NCI-H524 (cell line): ENCODE results near the gene FBXL17.

Experiments used
- DNase-seq, 2 experiments: peaks; one replicate each; lab custom pipeline; 2025; lab: John Stamatoyannopoulos, UW

The FBXL17 gene

DNA sequence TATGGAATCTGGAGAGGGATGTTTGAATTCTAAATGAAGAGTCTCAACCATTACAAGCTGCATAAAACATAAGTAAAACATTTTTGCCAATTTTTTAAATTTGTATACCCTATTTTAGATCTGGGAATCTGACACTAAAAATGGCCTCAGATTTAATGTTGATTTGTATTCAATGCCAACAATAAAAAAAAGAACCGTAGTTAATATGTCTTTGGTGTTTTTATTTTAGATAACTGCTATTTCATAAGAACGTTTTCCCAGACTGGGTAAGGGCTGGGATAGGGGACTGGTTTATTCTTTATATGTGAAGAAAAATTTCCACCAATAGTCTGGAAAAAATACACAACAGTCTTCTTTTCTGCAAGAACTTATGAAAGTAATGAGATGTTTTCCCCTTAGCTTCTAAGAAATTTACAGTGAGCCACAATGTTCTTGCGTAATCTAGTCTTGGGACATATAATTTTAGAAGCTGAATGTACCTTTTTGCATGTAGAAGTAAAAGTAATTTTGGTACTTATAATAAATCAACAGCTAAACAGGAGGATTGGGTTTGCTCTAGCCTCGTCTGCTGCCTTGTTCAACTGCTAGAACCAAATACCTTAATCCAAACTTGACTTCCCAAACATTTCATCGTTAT lies 466.6 kb downstream of the FBXL17 start:
- DNase-seq: no peak

DNA sequence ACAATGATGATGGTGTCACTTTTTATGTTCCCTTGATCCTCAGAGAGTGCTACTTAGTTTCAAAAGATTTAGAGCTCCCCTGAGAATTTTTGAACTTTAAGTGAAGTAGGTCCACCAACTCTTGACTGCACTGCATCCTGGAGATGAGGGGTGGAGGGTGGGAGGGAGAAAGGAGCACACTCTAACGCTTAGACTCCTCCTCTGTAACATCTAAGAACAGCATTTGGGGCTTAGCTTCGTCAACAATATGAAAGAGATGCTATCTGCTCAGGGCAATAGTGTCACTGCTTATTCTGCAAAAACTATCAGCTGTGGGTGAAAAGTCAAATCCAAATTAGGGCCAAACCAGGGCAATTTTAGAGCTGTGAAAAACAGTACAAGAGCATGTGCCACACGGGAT lies 468.4 kb downstream of the FBXL17 start:
- DNase-seq: no peak

DNA sequence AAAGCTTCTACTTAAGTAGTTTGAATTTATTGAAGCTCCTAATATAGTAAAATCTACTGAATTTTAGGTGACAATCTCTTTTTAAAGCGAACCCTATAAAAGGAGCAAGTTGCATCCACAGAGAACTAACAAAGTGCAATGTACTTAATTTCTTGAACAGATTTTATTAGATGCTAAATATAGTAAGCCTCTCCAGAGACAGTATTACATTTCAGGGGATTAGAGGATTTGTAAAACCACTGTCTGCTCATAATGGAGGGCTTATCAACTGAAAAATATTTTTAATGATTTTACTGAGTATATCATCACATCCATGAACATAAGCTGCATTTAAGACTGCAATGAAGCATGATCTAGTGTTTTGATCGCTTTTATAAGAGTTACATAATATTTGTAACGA lies 481.2 kb downstream of the FBXL17 start:
- peak; percentile 48 to 84 for DNase-seq

DNA sequence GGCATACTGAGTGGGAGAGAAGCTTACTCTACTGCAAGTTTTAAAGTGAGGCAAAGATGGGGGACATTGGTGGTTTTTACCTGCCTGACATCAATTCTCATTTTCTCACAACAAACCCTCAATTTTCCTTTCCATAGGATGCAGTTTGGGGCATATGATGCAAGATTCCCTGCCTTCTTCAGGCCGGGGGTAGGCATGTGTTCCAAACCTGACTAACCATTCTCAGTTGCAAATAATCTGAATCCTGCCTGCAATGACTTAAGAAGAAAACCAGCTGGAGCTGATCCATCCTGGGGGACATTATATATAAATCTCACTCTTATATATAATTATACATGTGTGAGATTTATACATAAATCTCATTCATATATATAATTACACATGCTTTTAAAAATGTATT lies 487.5 kb downstream of the FBXL17 start:
- no peak for DNase-seq

DNA sequence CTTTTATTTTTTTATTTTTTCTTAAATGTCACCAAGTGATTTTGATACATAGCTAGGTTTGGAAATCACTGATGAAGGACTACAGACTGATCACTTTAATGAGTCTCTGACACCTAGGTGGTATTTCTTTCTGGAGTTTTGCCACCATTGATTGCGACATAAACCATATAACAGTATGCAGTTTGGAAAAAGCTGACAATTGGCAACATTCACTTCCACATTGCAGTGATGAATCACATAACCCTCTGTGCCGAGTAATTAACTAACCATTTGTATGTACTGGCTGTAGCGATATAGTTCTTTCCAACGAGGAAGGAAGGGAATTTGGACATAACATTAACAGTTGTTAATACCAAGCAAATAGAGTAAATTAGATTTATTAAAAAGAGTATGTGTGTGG lies 488.3 kb downstream of the FBXL17 start:
- no peak for DNase-seq

DNA sequence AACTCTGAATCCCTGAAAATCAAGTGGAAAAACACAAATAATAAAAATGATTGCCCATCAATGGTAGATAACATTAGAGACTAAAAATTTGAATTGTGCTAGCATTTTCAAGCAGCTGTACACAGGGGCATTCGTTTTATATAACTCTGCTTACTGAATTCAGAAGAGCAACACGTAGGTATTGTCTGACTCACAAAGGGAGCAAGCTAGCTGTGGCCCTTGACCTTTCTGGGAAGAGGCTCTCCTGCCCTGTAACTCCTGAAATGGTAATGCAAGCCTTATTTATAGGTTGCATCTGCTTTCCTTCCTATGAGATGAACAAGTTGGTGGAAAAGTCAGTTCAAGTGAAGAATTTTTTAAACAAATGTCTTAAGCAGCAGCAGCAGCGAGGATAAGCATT lies 492.5 kb downstream of the FBXL17 start:
- DNase-seq: no peak

DNA sequence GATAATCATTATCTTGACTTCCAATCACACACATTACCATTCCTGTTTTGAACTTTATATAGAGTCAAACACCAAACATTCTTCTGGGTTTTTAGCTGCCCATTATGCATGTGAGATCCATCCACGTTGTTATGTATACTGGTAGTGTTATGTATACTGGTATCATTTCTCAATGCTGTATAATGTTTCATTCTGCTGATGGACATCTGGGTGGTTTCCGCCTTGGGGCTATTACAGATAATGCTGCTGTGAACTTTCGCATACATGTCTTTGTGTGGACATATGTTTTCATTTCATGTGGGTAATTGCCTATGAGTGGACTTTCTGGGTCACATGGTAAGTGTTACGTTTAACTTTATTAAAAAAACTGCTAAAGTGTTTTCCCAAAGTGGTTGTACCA lies 493.4 kb downstream of the FBXL17 start:
- DNase-seq: no peak

DNA sequence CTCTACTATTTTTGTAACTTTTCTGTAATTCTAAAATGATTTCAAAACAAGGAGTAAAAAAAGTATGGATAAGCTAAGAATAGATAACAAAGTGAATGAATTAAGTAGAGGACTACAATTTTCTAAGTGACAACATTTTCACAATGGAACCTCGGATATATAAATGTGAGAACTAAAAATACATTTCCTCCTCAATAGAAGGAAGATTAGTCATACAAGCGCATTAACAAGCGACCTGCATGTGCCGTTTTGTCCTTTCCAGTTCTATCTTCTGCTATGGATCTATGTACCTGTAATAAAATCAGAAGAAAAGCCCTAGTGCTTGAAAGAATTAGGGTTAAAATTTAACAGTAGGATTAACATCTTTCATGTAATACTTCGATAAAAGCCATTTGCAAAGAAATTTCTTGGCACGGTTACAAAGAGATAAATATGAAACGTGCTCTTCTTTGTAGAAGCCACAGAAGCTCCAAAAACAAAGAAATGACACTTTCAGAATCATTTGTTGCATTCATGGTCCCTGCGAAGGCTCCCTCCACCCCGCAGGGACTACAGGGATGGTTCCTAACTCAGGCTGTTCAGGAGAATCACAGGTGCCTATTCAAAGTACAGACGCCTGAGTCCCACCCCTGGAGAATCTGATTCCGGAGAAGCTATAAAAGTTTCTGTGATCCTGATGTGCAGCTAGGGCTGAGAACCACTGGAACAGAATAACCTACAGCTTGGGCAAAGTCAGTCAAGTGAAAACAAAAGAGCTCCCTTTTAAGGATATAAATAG lies 494.5 kb downstream of the FBXL17 start:
- DNase-seq: no peak

DNA sequence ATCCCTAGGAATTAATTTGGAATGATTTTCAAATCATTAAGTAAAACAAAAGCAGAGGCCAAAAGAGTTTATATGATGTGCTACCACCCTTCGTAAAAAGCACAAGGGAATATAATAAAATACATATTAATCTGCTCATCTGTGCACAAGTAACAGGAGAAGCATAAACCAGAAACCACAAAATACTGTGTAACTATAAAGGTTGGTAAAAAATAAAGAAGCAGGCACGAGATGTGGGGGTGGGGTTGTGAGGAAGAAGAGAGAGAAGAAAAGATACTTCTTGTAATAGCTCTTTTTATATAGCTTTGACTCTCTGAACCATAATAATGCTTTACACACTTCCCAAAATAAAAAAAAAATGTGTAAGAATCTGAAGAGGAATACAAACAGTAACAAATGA lies 496.3 kb downstream of the FBXL17 start:
- no peak for DNase-seq

DNA sequence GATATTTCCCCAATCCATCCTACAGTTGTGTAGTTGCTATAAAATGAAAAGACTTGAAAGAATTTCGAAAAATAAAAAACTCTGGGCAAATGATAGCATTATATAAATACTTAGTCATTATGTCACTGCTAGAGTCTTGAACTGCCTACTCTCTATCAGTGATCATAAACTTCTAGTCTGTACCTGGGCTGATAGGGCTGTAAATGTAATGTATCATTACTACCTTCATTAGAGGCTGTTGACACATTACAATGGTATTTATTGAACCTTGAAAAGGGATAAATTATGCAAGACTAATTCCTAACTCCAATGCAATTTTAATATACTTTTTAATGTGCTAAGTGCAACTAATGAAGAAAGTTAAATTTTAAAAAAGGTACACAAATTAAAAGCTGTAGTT lies 497.0 kb downstream of the FBXL17 start:
- DNase-seq: no peak

DNA sequence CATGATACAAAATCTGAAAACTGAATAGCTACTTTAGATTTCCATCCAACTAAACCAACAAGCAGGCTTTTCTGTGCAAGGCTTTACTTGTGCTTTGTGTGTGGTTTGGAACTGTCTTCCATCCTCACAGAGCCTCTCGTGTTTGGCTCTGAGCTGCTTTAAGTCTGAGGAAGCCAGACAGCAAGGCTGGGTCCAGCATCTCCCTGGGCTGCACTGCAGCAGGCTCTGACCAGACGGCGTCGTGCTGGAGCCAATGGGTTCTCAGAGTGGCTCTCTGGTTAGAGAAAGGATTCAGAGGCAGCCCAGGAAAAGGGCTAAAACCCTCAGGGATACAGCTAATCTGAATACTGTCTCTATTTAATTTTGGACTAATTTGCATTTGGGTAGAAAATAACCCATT lies 503.2 kb downstream of the FBXL17 start:
- no peak for DNase-seq

DNA sequence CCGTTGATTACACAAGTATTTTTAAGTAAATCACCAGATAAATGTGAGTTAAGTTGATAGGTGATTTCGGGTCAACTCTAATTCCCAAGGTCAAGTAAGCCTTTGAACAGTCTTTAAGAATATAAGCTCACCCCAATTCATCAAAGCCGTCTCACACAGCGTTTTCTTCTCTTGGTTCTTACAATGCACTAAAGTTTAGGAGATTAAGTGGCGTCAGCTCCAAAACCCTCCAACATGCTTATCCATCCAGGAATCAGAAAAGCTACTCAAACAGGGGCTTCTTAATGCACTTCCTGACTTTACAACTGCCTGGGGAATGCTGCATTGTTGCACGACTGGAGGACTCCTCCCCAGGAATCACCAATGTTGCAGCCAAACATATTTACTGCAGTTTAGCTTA lies 505.0 kb downstream of the FBXL17 start:
- DNase-seq: no peak

DNA sequence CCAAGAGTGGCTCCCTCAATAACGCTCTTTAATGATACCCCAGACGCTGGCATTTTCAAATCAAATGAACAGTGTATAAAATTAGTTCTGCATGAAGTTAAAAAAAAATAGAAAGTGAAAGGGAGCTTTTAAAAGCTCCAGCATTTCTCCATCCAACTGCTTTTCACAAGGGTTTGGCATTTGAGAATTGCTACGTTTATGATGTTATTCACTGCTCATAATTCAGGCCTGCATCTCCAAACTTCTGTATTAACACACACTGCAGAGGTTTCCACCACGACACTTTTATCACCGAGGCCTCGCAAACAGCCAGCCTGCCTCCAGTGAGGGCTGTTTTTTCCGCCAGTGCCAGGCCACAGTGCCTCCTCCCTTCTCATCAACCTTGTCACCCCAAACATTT lies 505.6 kb downstream of the FBXL17 start:
- DNase-seq: no peak

DNA sequence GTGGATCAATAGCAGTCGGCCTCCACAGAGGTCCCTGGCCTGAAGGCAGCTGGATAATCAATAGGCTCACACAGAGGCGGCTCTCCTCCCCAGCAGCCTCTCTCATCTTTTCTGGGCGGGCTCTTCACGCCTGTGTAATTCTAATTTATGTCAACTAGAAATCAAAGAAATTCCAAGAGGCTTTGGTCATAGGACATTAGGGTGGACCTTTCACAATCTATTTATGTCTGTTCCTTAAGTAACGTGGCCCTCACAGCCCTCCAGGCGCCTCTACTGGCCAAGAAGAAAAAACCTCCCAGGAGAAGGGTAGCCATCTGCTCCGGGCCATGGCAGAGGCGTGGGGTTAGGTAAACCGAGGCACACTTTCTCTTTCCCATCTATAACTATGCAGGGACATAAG lies 506.1 kb downstream of the FBXL17 start:
- DNase-seq: no peak

DNA sequence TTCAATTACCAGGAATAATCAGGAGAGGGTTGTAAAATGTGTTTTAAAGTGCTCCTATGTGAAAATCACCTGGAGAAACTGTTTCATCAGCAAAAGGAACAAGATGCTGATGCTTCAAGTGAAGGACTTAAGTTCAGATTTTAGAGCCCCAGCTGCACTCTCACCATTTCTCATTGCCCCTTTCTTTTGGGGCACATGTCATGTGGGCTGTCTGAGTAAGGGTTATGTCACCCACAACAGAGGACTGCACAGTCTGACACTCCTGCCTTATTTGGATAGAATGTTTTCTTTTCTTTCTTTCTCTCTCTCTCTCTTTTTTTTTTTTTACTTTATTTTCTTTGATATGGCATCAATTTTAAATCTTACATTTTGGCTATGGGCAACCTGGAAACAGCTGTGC lies 507.1 kb downstream of the FBXL17 start:
- no peak for DNase-seq

DNA sequence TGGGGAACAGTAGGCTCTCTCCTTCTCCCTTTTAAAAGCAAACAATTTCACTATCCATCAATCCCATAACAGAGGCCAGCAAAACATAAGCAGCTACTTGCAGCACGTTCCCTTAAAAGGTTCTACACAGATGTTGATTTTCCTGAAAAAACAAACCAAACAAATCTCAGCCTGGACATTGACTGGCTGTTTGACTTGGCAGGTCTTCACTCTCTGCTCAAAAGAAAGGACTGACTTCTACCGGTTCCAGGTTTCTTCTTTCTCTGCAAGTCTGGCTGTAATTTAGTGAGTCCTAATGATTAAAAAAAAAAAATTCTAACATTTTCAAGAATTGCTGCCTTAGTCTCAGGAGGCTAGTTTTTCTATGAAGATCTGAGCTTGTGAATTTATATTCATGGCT lies 508.0 kb downstream of the FBXL17 start:
- no peak for DNase-seq

DNA sequence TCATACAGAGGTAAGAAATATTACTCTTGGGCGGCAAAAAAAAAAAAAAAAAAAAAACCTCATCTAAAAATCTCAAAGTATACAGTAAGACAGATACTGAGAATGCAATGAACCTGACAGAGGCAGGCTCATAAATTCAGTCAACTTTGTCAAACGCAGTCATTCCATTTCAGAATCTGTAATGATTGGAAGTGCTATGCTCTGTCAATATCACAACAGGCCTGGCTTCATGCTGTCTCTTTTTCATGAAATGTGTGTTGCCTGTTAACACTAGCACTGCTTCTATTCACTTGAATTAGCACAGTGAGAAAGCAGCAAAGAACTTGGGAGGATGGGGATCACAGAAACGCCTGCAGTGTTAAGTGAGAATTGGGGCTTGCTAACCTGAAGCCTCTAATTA lies 510.9 kb downstream of the FBXL17 start:
- DNase-seq: no peak

DNA sequence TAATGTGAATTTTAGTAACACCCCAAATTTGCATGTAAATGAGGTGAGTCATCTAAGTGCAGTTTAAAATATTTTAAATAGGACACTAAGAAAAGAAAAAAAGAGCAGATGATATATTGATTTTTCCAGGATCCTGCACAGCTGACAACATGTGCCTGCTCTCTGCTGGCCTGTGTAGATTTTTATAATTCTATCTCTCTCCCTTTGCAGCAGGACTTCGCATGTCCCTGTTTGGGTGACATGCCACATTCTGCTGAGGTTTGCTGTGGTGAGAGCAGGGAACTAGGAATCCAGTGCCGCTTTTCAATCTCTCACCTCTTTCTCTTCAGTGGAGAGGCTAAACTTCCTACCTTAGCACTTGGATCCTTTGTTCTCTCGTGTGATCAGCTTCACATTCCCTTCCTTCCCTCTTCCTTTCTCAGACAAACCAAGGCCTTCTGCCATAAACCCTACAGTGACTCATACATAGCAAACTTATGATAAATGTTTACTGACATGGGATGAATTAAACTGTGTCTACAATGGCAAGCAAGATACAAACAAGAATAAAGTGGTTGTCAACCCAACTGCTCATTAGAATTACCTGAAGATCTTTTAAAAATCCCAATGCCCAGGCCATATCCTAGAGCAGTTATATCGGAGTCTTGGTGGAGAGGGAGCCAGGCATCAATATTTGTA lies 512.3 kb downstream of the FBXL17 start:
- no peak for DNase-seq

DNA sequence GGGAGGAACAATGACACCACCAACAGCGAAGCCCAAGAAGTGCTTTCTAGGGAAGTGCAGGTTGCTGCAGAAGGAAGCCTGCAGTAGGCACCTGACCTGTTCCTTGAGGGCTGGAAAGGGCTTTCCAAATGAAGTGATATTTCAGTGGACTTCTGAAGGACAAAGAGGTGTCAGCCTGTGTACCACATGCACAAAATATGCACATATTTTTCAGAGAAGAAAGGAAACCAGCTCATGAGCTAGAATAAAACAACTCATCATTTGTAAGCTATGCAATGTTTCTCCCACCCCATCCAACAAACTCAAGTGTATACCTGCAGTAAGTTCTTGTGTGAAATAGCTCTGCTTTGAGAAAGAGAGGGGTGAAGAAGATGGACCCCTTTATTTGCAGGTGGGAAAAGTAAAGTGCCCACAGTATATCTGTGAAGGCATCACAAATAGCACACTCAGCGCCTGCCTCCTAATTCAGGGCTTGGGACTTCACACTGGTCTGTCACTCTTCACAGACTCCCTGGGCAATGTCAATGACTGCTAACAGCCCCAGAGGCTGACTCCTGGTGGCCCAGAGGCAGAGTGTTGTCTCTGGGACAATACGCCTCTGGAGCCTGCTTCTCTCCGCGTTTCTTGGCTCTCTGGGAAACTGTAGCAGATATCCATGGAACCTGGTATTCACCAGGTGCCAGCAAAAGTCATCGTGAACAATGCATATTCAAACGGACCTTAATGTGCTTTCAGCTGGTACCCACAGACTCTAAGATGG lies 513.1 kb downstream of the FBXL17 start:
- DNase-seq: no peak

DNA sequence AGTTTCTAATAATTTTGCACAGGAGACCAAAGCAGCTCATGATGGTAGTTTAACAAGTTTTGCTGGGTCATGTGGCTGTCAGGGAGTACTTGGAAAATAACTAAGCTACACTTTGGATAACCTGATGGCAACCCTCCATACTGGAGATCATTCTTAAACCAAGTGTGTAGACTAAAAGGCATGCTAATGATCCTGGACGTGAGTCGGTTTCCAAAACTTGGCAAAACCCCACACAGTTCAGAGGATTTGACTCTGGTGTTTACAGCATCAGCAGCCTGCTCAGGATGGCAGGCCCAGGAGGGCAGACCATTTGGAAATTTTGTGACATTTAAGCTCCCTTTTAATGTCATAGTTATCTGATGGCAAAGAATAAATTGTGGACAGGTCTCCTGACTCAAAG lies 514.6 kb downstream of the FBXL17 start:
- no peak for DNase-seq

DNA sequence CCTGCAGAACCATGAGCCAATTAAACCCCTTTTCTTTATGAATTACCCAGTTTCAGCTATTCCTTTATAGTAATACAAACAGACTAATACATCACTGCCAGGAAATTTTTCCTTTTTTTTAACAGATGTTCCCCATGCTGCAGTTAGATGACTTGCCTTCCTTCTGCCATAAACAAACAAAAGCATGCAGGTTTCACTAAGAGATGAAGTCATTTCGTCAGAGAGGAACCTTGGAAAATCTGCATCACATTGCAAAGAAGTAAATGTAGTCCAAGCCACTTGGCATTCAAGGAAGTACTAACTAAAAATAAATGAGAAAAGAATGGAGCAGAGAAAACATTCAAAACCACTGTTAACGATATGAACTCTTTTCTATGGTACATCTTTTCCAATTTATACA lies 517.1 kb downstream of the FBXL17 start:
- no peak for DNase-seq

DNA sequence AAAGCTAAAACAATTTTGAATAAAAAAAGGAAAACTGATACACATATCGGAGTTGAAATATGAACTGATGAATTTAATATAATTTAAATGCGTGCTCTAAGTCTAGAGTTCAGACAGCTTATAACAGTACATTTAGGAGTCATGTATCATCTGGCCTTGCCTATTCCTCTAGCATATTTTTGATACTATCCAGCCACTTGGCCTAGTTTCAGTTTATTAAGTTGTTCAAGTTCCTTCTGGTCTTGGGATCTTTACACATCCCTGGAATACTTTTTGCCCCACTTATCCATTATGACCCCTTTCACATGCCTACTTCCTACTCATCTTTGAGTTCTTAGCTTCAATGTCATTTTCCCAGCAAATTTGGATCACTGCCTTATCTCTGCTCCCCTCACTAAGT lies 518.8 kb downstream of the FBXL17 start:
- no peak for DNase-seq

DNA sequence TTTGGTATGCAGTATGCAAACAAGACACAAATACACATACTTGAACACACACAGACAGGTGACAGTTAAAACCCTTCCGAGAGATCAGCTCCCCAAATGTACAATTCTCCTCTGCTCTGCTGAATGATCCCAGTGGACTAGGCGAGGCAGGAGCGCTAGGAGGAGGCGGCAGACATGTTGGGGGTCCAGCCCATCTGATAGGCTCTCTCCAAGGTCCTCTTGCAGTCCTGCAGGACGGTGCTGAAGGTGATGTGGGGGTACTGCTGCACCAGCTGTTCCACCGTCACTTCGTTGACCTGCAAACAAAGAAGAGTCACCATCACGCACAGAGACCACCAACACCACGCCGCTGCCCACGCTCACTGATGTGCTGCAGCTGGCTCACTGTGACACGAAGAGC lies 520.3 kb downstream of the FBXL17 start:
- DNase-seq: no peak
